ENCODE data around the gene RELN. TPM values are rescaled to one million over a fixed set of nuclear protein-coding genes. Genes with fewer than 3 reads are reported as not detected.

Gene RELN
- total and polyA plus RNA-seq, 2 donors from 2014 or later: 0.95 to 5.4 TPM

DNA sequence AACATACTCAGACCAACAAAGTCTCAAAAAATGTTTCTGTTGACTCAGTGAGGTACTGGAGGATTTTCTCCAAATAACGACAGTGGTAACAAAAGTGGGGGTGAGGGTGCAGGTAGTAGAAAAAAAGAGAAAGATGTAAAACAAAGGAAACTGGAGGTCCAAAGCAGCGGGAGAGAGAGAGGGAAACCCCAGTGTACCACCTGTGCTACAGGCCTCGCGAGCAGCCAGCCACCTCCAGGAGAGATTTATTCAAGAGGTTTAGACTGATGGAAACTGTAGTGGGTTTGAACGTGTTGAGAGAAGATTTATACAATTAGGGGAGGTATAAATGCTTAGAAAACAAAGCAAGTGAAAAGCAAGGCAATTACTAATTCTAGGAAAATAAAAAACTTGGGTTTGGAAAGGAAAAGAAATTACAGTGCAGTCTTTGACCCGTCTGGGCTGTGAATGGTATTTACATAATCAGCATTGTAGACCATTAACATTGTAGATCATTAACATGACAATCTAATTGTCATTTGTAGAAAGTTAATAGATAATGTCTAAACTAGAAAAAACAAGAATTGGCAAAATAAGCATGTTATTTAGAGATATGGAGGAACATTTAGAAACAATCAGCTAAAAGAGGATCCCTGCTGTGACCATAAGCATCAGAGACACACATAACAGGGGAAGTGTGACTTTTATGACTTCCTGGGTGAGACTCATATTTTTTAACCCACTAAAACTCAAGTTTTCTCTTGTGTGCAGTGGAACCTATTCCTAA lies 180.0 kb downstream of the RELN start:
- peak in 2 of 5 donors; percentile 29 to 32 for DNase-seq
- Histone ChIP-seq H3K36me3 (ENCODE audit: control insufficient read depth in 2 of 3, insufficient read depth in 3 of 3, low read length in 3 of 3) (no peaks in the 10 kb centered on the region), H3K27me3 (ENCODE audit: control insufficient read depth, insufficient read depth, low read length) (no peaks in the 10 kb centered on the region), H3K9me3 (ENCODE audit: control insufficient read depth in 2 of 3, insufficient read depth in 1 of 3, low read length in 3 of 3) (peaks cover 0 to 12% (median 3%) of the 10 kb centered on the region in 3 donors), H3K9ac (ENCODE audit: low read length in 3 of 3) (no peak overlapping the region), H3K4me3 (ENCODE audit: low read length in 3 of 3) (no peak overlapping the region), H3K27ac (ENCODE audit: low read depth in 2 of 2, low read length in 2 of 2) (peak overlapping the region; percentile 53 to 69), H3K4me1 (ENCODE audit: control insufficient read depth in 2 of 3, insufficient read depth in 2 of 3, low read depth in 1 of 3, low read length in 3 of 3) (peaks cover 0 to 2% (median 0%) of the 10 kb centered on the region in 3 donors)
- FAIRE-seq: no peak
- TF ChIP-seq, protein P1, sequence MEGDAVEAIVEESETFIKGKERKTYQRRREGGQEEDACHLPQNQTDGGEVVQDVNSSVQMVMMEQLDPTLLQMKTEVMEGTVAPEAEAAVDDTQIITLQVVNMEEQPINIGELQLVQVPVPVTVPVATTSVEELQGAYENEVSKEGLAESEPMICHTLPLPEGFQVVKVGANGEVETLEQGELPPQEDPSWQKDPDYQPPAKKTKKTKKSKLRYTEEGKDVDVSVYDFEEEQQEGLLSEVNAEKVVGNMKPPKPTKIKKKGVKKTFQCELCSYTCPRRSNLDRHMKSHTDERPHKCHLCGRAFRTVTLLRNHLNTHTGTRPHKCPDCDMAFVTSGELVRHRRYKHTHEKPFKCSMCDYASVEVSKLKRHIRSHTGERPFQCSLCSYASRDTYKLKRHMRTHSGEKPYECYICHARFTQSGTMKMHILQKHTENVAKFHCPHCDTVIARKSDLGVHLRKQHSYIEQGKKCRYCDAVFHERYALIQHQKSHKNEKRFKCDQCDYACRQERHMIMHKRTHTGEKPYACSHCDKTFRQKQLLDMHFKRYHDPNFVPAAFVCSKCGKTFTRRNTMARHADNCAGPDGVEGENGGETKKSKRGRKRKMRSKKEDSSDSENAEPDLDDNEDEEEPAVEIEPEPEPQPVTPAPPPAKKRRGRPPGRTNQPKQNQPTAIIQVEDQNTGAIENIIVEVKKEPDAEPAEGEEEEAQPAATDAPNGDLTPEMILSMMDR (IDR thresholded peaks at IDR 0.05; ENCODE audit: borderline replicate concordance, extremely low read depth, insufficient read depth): no peak
- intact Hi-C loops (cut with DNase I): no loop called here

DNA sequence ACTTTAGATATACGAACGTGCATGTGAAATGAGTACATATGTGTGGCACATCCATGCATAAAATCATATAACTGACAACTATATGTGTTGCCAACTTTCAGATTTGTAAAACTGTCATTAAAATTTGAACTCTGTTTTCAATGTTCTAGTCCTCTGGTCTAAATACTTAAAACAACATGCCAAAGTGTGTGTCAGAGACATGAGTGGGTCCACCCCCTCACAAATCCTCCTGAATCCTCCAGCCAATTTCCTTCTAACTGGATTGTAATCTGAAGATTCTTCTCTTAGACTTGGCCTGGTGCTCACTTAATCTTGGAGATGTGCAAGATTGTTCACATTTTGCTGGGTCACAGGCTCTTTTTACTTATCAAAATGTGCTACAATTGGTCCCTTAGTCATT lies 184.1 kb downstream of the RELN start:
- intact Hi-C loops (cut with DNase I): no loop called here
- Histone ChIP-seq H3K4me1 (ENCODE audit: control insufficient read depth in 2 of 3, insufficient read depth in 2 of 3, low read depth in 1 of 3, low read length in 3 of 3) (no peaks in the 10 kb centered on the region), H3K9ac (ENCODE audit: low read length in 3 of 3) (no peak overlapping the region), H3K27ac (ENCODE audit: low read depth in 2 of 2, low read length in 2 of 2) (no peak overlapping the region), H3K27me3 (ENCODE audit: control insufficient read depth, insufficient read depth, low read length) (no peaks in the 10 kb centered on the region), H3K4me3 (ENCODE audit: low read length in 3 of 3) (no peak overlapping the region), H3K36me3 (ENCODE audit: control insufficient read depth in 2 of 3, insufficient read depth in 3 of 3, low read length in 3 of 3) (no peaks in the 10 kb centered on the region), H3K9me3 (ENCODE audit: control insufficient read depth in 2 of 3, insufficient read depth in 1 of 3, low read length in 3 of 3) (peaks cover 0 to 12% (median 3%) of the 10 kb centered on the region in 3 donors)
- FAIRE-seq (no peak), DNase-seq (no peak)
- TF ChIP-seq, protein P1 (IDR thresholded peaks at IDR 0.05; ENCODE audit: borderline replicate concordance, extremely low read depth, insufficient read depth): no peak

DNA sequence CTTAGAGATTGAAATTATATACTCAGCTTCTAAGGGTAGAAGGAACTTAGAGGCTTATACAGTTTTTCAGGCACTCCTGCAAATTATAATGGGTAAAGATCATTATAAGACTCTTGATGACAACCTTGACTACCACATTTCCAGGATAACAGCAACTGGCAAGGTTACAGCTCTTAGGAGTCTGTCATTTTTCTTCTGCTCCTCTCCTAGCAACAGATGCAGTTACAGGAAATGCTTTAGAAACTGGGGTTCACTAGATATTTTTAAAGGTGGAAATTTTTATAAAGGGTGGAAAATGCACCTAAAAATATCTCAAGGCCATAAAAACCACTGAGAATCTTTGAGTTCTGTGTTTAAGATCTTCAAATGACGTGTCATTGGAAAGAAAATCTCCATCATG lies 185.8 kb downstream of the RELN start:
- intact Hi-C loops (cut with DNase I): no loop called here
- peaks cover 0 to 4% (median 0%) of the 10 kb centered on the region in 3 donors for H3K9me3 ChIP-seq (ENCODE audit: control insufficient read depth in 2 of 3, insufficient read depth in 1 of 3, low read length in 3 of 3)
- no peak overlapping the region for H3K4me3 ChIP-seq (ENCODE audit: low read length in 3 of 3)
- H3K4me1 ChIP-seq (ENCODE audit: control insufficient read depth in 2 of 3, insufficient read depth in 2 of 3, low read depth in 1 of 3, low read length in 3 of 3): no peaks in the 10 kb centered on the region
- TF ChIP-seq, protein P1 (IDR thresholded peaks at IDR 0.05; ENCODE audit: borderline replicate concordance, extremely low read depth, insufficient read depth): no peak
- no peaks in the 10 kb centered on the region for H3K27me3 ChIP-seq (ENCODE audit: control insufficient read depth, insufficient read depth, low read length)
- no peak for FAIRE-seq
- no peak for DNase-seq
- H3K9ac ChIP-seq (ENCODE audit: low read length in 3 of 3): no peak overlapping the region
- H3K27ac ChIP-seq (ENCODE audit: low read depth in 2 of 2, low read length in 2 of 2): no peak overlapping the region
- H3K36me3 ChIP-seq (ENCODE audit: control insufficient read depth in 2 of 3, insufficient read depth in 3 of 3, low read length in 3 of 3): no peaks in the 10 kb centered on the region
